ENCODE results near the gene SERPINA3. TPM values are rescaled to one million over a fixed set of nuclear protein-coding genes. Genes with fewer than 3 reads are reported as not detected.

SERPINA3 gene
- total RNA-seq, 1 experiment from 2014 or later: not detected

- CTCF ChIA-PET: no interaction called here
- Histone ChIP-seq H3K79me2 (ENCODE audit: low read length) (no peaks in the 10 kb centered on the region), H3K9me3 (ENCODE audit: low read length) (no peaks in the 10 kb centered on the region), H3K36me3 (ENCODE audit: low read depth, low read length) (no peaks in the 10 kb centered on the region), H4K20me1 (ENCODE audit: low read length) (no peaks in the 10 kb centered on the region), H3K4me2 (ENCODE audit: low read length) (no peak overlapping the region), H3K4me3 (ENCODE audit: low read length) (no peak overlapping the region), H3K27ac (ENCODE audit: low read length) (no peak overlapping the region), H3K27me3 (ENCODE audit: low read length) (peaks cover 21% of the 10 kb centered on the region), H3K9ac (ENCODE audit: low read length) (no peak overlapping the region), H3K9me2 (replicated peaks; ENCODE audit: low read length) (no peaks in the 10 kb centered on the region), H3K4me1 (ENCODE audit: insufficient read depth, low read length) (no peaks in the 10 kb centered on the region), H2AFZ (ENCODE audit: low read length) (no peak overlapping the region), H3F3A (ENCODE audit: low read length, unreplicated experiment) (no peaks in the 10 kb centered on the region)
- no peak for ATAC-seq
- intact Hi-C loops (cut with micrococcal nuclease): no loop called here
- no TSS peak for BruUV-seq (replicated peaks)
- no peak for DNase-seq
- no peak for TF ChIP-seq EZH2 (IDR thresholded peaks at IDR 0.05; ENCODE audit: low read length, unreplicated experiment)
- no peak for TF ChIP-seq CTCF (conservative IDR thresholded peaks at IDR 0.05; ENCODE audit: low read depth, low read length)
- no peak for TF ChIP-seq EZH2phosphoT487 (IDR thresholded peaks at IDR 0.05; ENCODE audit: borderline replicate concordance, low read length)
- POLR2A ChIA-PET (ENCODE audit: unreplicated experiment): no interaction called here
Observed at GRCh38 chr14:94670692-94671285, 58.6 kb downstream of the SERPINA3 start.

- H3K9ac ChIP-seq (ENCODE audit: low read length): no peak overlapping the region
- TF ChIP-seq EZH2 (IDR thresholded peaks at IDR 0.05; ENCODE audit: low read length, unreplicated experiment) (no peak), CTCF (conservative IDR thresholded peaks at IDR 0.05; ENCODE audit: low read depth, low read length) (0 out of 2 replicates have a peak, but pooled peaks have one; percentile 14)
- H3K4me3 ChIP-seq (ENCODE audit: low read length): no peak overlapping the region
- H3F3A ChIP-seq (ENCODE audit: low read length, unreplicated experiment): no peaks in the 10 kb centered on the region
- H2AFZ ChIP-seq (ENCODE audit: low read length): no peak overlapping the region
- H3K79me2 ChIP-seq (ENCODE audit: low read length): no peaks in the 10 kb centered on the region
- CTCF ChIA-PET: no interaction called here
- DNase-seq: peak; percentile 8
- no peak overlapping the region for H3K4me2 ChIP-seq (ENCODE audit: low read length)
- H3K27me3 ChIP-seq (ENCODE audit: low read length): peaks cover 24% of the 10 kb centered on the region
- H3K9me3 ChIP-seq (ENCODE audit: low read length): no peaks in the 10 kb centered on the region
- no peaks in the 10 kb centered on the region for H3K4me1 ChIP-seq (ENCODE audit: insufficient read depth, low read length)
- H4K20me1 ChIP-seq (ENCODE audit: low read length): no peaks in the 10 kb centered on the region
- POLR2A ChIA-PET (ENCODE audit: unreplicated experiment): no interaction called here
- no peaks in the 10 kb centered on the region for H3K36me3 ChIP-seq (ENCODE audit: low read depth, low read length)
- ATAC-seq: no peak
- no TSS peak for BruUV-seq (replicated peaks)
- H3K9me2 ChIP-seq (replicated peaks; ENCODE audit: low read length): no peaks in the 10 kb centered on the region
- no peak overlapping the region for H3K27ac ChIP-seq (ENCODE audit: low read length)
- intact Hi-C loops (cut with micrococcal nuclease): no loop called here
Observed at GRCh38 chr14:94671870-94672444, 59.8 kb downstream of the SERPINA3 start.

- Histone ChIP-seq H3K9me3 (ENCODE audit: low read length) (no peaks in the 10 kb centered on the region), H3K27ac (ENCODE audit: low read length) (no peak overlapping the region), H3K79me2 (ENCODE audit: low read length) (no peaks in the 10 kb centered on the region), H3K9ac (ENCODE audit: low read length) (no peak overlapping the region), H3K27me3 (ENCODE audit: low read length) (peaks cover 24% of the 10 kb centered on the region), H3K4me2 (ENCODE audit: low read length) (no peak overlapping the region), H3K36me3 (ENCODE audit: low read depth, low read length) (no peaks in the 10 kb centered on the region), H3F3A (ENCODE audit: low read length, unreplicated experiment) (no peaks in the 10 kb centered on the region), H3K9me2 (replicated peaks; ENCODE audit: low read length) (no peaks in the 10 kb centered on the region), H3K4me3 (ENCODE audit: low read length) (no peak overlapping the region), H3K4me1 (ENCODE audit: insufficient read depth, low read length) (no peaks in the 10 kb centered on the region), H4K20me1 (ENCODE audit: low read length) (no peaks in the 10 kb centered on the region), H2AFZ (ENCODE audit: low read length) (no peak overlapping the region)
- BruUV-seq (replicated peaks): no TSS peak
- intact Hi-C loops (cut with micrococcal nuclease): no loop called here
- ATAC-seq (no peak), DNase-seq (no peak)
- POLR2A ChIA-PET (ENCODE audit: unreplicated experiment): no interaction called here
- TF ChIP-seq EZH2 (IDR thresholded peaks at IDR 0.05; ENCODE audit: low read length, unreplicated experiment) (no peak), CTCF (conservative IDR thresholded peaks at IDR 0.05; ENCODE audit: low read depth, low read length) (no peak), EZH2phosphoT487 (IDR thresholded peaks at IDR 0.05; ENCODE audit: borderline replicate concordance, low read length) (no peak)
- CTCF ChIA-PET: no interaction called here
Observed at GRCh38 chr14:94673071-94673470, 60.9 kb downstream of the SERPINA3 start.
